ENCODE measurements around the gene RPS6KB2.
"Not testable (repeated sequence)": the region's sequence is repeated elsewhere in the genome, so short reads cannot be mapped to it uniquely, and the experiment has no call there.

The RPS6KB2 gene

DNA sequence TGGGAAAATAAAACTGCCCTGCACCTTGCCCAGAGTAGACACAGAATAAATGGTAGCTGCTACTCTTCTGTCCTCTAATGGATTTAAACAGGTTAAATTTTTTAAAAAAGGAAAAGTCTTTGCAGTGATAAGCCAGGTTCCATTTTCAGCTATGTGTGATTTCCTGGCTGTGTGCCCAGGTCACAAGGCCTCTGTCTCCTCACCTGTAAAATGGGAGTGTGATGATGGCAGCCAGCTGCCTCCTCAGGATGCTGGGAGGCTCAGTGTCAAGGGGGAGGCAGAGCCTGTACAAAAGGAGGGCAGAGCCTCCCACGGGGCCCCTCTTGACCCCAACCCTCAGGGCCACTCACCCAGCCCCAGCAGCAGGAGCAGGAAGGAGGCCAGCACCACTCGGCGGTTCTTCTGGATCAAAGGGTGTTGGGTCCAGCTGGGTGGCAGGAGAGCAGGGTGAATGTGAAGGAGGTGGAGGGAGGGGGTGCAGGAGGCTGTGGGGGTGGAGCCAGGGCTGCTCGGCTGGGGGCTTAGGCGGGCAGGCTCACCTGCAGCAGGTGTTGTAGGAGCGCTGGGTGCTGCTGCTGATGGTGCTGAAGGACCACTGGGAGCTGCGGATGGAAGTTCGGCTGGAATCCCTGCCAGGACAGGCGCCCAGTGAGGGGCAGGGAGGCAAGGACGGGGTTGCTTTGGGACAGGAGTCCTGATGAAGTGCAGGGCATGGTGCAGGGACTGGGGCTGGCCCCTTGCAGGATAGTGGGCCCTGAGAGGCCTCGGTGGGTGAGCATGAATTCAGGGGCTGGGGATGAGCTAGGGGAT lies 38.9 kb downstream of the RPS6KB2 start:
- DNase-seq (ENCODE audit: low spot score): no peak

DNA sequence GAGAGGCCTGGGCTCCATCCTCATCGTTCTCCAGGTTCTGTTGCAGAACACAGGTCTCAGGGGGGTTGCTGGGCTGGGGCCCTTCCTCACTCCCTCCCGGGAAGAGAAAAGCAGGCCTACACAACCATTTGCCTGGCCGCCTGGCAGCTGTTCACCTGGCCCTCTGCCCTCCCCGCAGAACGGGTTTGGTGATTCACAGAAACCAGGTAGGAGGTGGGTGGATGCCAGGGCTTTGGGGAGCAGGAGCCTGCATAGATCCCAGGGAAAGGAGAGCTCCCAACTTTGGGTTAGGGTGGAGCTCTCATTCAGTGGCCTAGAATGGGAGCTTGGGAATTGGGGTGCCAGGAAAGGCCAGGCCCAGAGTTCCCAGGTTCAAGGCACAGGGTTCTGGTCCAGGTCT lies 39.8 kb downstream of the RPS6KB2 start:
- DNase-seq (ENCODE audit: low spot score): no peak

DNA sequence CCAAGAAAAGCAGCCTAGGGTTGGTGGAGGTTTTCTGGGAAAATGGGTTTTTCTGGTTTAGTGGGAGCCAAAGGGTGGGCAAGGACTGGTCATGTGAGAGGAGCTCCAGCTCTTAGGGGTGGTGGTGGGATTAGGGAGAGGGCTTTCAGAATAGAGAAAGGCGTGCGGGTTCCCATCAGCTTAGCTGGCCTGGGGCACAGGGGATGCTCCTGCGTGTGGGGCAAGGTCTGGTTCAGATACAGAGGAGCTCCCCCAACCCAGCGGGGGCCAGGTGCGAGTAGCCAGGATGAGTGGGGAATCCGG lies 40.1 kb downstream of the RPS6KB2 start:
- no peak for DNase-seq (ENCODE audit: low spot score)

DNA sequence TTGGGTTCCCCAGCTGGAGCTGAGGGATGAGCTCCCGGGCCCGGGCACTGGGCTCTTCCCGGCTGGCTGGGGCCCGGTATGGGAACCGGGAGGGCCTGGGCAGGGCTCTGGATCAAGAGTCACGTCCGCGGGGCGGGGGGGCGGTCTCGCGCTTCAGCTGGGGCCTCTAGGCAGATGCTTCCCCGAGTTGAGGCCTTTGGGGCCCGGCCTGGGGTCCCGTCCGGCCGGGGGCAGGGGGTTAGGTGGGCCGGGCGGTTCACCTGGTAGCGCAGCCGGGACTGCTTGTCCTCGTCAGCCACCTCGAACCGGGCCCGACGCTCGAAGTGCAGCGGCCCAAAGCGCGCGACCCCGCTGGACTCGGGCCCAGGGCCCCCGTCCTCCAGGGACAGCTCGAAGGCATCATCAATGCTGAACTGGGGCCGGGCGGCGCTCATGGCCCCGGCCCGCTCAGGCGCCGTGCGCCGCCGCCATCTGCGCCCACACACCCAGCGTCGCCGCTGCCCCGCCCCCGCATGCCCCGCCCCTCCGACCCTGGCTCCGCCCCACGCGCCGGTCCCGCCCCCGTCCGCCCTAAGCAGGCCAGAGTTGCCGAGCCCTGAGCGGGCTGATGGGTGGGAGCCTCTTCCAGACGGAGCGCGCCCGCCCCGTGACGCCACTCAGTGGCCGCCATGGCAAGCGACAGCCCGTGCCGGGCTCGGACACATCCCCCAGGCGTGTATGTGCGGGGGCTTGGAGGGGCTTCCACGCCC lies 40.6 kb downstream of the RPS6KB2 start, which contains the start of gene TMEM134:
Gene TMEM134, minus strand, starts transcription at position 493 of the 749 bp plus-strand sequence. Its CDS starts 59 bp downstream, at position 434.
- peak; percentile 98 for DNase-seq (ENCODE audit: low spot score)

DNA sequence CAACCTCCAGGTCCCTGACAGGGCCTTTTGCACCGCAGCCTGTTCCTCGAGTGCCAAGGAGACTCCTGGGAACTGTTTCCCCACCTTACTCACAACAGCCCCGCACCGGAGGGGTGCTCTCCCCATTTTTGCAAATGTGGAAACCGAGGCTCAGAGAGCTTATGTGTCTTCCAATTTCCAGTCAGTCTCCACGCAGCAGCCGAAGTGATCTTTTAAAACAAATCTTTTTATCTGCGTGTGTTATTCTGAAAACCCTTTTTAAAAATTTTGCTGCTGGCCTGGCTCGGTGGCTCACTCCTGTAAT lies 41.2 kb downstream of the RPS6KB2 start:
- no peak for DNase-seq (ENCODE audit: low spot score)

DNA sequence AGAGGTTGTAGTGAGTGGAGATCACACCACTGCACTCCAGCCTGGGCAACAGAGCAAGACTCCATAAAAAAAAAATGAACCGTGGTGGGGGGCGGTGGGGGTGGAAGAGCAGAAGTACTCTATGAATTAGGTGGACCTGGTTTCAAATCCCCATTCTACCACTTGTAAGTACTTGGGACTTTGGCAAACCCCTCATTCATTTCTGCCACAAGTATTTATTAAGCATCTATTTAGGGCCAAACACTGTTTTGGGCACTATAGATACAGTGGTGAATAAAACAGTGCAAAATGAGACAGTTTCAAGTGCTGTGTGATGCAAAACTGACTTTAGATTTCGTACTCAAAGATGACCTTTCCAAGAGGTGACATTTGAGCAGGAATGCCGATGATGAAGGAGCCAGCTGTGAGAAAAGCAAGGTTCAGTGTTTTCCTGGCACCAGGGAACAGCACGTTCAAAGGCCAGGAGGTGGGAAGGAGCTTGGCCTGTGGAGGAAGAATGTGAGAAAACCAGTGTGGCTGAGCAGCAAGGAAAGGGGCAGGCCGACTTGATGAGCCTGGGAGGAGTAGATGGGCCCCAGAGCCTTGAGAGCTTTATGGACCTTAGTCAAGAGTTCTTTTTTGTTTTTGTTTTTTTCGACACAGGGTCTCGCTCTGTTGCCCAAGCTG lies 42.2 kb downstream of the RPS6KB2 start:
- DNase-seq (ENCODE audit: low spot score): no peak

DNA sequence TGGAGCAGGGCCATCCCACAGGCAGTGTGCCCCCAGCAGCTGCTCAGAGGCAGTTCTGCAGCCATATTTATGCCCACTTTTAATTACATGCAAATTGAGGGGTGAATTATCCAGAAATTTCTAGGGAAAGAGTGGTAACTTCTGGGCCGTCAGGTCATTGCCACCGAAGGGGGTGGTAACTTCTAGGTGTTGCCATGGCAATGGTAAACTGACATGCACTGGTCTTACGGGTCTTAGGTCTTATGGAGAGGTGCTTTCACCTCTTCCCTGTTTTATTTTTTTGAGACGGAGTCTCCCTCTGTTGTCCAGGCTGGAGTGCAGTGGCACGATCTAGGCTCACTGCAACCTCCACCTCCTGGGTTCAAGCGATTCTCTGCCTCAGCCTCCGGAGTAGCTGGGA lies 44.6 kb downstream of the RPS6KB2 start:
- no peak for DNase-seq (ENCODE audit: low spot score)

DNA sequence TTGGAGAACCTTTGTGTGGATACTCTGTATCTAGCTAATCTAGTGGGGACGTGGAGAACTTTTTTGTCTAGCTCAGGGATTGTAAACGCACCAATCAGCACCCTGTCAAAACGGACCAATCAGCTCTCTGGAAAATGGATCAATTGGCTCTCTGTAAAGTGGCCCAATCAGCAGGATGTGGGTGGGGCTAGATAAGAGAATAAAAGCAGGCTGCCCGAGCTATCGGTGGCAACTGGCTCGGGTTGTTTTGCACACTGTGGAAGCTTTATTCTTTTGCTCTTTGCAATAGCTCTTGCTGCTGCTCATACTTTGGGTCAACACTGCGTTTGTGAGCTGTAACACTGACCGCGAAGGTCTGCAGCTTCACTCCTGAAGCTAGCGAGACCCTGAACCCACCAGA lies 48.4 kb downstream of the RPS6KB2 start:
- not testable (repeated sequence) for DNase-seq (ENCODE audit: low spot score)

DNA sequence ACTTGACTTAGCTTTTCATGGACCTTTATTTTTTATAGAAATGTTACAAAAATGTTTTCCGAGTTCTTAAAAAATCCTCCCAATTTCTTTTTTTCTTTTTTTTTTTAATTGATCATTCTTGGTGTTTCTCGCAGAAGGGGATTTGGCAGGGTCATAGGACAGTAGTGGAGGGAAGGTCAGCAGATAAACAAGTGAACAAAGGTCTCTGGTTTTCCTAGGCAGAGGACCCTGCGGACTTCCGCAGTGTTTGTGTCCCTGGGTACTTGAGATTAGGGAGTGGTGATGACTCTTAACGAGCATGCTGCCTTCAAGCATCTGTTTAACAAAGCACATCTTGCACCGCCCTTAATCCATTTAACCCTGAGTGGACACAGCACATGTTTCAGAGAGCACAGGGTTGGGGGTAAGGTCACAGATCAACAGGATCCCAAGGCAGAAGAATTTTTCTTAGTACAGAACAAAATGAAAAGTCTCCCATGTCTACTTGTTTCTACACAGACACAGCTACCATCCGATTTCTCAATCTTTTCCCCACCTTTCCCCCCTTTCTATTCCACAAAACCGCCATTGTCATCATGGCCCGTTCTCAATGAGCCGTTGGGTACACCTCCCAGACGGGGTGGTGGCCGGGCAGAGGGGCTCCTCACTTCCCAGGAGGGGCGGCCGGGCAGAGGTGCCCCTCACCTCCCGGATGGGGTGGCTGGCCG lies 49.2 kb downstream of the RPS6KB2 start:
- not testable (repeated sequence) for DNase-seq (ENCODE audit: low spot score)

DNA sequence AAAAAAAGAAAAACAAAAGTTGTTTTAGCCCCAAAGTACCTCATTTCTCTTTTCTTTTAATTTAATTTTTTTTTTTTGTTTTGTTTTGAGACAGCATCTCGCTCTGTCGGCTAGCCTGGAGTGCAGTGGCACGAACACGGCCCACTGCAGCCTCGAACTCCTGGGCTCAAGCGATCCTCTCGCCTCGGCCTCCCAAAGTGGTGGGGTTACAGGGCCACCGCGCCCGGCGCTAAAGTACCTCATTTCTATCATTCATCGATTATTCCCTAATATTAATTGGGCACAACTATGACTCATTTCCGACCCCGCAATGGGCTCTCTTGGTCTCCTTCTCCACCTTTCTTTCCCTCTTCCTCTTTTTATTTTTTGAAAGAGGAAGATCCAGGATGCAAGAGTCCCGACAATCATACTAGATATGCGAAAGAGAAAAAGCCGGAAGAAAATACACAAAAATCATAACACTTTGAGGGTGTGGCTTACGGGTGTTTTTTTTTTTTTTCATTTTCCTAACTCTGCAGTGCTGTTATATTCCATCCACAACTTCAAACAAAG lies 54.1 kb downstream of the RPS6KB2 start:
- no peak for DNase-seq (ENCODE audit: low spot score)

DNA sequence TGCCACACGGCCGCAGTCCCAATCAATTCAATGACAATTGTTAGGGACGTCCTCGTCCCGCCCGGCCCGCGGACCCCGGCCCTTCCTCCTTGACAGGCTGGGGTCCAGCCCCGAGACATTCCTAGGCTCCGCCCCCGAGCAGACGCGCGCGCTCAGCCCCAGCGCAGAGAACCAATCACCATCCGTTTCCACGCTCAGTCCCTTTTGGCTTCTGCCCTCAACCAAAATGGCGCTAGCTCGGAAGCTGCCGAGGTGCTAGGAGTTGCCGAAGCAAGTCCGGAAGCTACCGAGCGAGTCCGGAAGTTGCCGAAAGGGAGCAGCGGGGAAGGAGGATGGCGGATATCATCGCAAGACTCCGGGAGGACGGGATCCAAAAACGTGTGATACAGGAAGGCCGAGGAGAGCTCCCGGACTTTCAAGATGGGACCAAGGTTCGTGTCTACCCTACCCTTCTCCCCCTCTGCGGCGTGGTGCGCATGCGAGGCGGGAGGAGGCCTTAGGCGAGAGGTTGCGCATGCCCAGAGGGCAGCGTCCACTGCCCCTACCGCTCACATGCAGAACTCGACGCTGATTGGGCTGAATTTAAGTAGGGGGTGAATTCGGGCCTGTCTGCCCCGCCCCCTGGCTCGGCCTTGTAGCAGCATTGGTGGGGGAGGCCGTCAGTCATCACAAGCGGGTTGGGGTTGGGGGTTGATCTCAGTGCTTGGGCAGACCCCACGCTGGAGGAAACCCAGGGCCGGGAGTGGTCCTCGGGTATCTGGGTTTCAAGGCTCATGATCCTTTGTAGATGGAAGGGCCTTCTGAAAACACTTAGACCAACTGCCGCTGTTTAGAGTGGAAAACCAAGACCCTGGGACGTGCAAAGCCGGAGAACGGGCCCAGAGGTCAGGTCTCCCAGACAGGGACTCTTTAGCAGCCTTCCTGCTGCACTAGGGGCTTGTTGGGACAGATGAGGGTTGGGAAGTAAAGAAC lies 54.8 kb downstream of the RPS6KB2 start, which contains the start of gene AIP:
Gene AIP, plus strand, starts transcription at position 200 of the 972 bp plus-strand sequence. Its CDS starts 133 bp downstream, at position 333.
- DNase-seq (ENCODE audit: low spot score): peak; percentile 98

DNA sequence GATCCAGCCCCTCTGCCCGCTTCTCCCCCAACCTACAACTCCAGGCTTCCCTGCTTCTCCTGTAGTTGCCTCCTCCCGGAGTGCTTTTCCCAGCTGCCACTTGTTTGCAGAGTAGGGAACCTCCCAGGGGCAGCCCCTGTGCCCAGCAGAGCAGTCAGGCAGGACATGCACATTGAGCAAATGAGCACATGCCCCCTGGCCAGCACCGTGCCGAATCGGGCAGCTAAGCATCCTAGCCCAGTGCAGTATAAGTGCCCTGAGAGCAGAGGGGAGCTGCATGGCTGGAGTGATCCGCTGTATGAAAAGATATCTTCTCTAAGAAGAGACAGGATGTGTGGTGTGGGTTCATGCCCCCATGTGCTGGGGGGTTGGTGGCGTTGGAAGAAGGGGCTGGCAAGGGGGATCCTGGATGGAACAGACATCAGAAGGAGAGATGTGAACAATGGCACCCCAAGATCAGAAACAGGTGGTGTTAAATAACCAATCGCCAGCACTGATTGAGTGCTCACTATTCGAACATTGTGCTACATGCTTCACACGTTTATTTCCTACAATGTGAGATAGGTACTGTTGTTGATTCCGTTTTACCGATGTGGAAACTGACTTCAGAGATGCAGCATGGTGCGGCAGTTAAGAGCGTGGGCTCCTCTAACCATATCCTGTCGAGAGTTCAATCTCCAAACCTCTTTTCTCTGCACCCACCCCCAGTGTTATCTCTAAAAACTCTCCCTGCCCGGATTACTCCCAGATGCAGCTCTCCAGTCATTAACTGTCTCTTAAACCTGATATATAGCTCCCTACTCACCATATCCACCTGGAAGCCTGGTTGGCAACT lies 55.8 kb downstream of the RPS6KB2 start:
- no peak for DNase-seq (ENCODE audit: low spot score)

DNA sequence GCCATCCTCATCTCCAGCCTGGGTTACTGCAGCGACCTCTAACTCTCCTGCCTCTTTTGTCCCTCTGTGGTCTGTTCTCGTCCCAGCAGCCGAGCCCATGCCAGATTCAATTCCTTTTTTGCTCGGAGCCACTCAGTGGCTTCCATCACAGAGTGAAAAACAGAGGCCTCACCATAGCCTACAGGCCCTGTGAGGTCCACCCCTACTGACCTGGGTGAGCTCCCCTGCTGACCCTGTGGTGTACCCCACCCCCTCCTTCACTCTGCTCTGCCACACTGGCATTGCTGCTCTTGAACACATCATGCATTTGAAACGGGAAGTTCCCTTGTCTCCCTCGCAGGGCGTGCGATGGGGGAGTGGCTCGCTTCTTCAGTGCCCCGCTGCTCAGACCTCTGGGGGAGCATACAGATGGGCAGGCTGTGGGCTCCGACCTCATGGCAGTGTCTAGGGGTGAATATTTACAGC lies 56.6 kb downstream of the RPS6KB2 start:
- no peak for DNase-seq (ENCODE audit: low spot score)
